CD14-positive monocyte (primary cell): ENCODE measurements around the gene USO1. TPM values are rescaled to one million over a fixed set of nuclear protein-coding genes. Genes with fewer than 3 reads are reported as not detected.

Experiments
- DNase-seq, 3 donors: peaks; one replicate each; pipeline ENCODE4 v3.0.0-alpha.2; 2011 to 2022
- H2AFZ ChIP-seq: 2 replicates; pipeline ENCODE4 v1.6.0; 2012; ENCODE audit warnings: mild to moderate bottlenecking, low read depth, low read length, inconsistent platforms; ENCODE audit not compliant: insufficient read depth, poor library complexity, severe bottlenecking
- H3K27ac ChIP-seq, 2 donors: 1 replicate in 1 of 2; 2 replicates in 1 of 2; pipeline ENCODE4 v1.5.1; 2012 to 2013; ENCODE audit warnings: low read length in 2 of 2, control low read depth in 1 of 2, inconsistent platforms in 1 of 2, low read depth in 1 of 2, mild to moderate bottlenecking in 1 of 2
- H3K27me3 ChIP-seq, 2 donors: one replicate each; pipeline versions ENCODE4 v1.6.0 to v1.6.1; 2011 to 2013; ENCODE audit warnings: low read length in 2 of 2; ENCODE audit not compliant: control insufficient read depth in 2 of 2, insufficient read depth in 2 of 2
- H3K36me3 ChIP-seq, 2 donors: replicated peaks in 1 of 2; 1 replicate in 1 of 2; 2 replicates in 1 of 2; pipeline versions ENCODE4 v1.5.1 to v1.6.1; 2012 to 2013; ENCODE audit warnings: low read length in 2 of 2, control low read depth in 1 of 2, inconsistent platforms in 1 of 2, mild to moderate bottlenecking in 1 of 2; ENCODE audit not compliant: insufficient read depth in 2 of 2, control insufficient read depth in 1 of 2
- H3K4me1 ChIP-seq, 2 donors: 1 replicate in 1 of 2; 2 replicates in 1 of 2; pipeline versions ENCODE4 v1.5.1 to v1.6.1; 2012 to 2013; ENCODE audit warnings: low read length in 2 of 2, control low read depth in 1 of 2, inconsistent platforms in 1 of 2, mild to moderate bottlenecking in 1 of 2, moderate library complexity in 1 of 2; ENCODE audit not compliant: insufficient read depth in 2 of 2, control insufficient read depth in 1 of 2
- H3K4me2 ChIP-seq: replicated peaks from 2 replicates; pipeline ENCODE3; 2012; ENCODE audit warnings: low read length, moderate library complexity, mild to moderate bottlenecking; ENCODE audit not compliant: poor library complexity, severe bottlenecking; ENCODE audit errors: extremely low read depth
- H3K4me3 ChIP-seq, 3 experiments: fragments of 200-600 bp in 1 of 3; sonication (generic) in 1 of 3; replicated peaks in 1 of 3; 1 replicate in 2 of 3; 2 replicates in 1 of 3; pipeline ENCODE4 v1.5.1; 2011 to 2013; ENCODE audit warnings: low read length in 3 of 3, mild to moderate bottlenecking in 3 of 3, control low read depth in 2 of 3, low read depth in 2 of 3, inconsistent platforms in 1 of 3, moderate library complexity in 1 of 3
- H3K79me2 ChIP-seq: 2 replicates; pipeline ENCODE4 v1.6.0; 2012; ENCODE audit warnings: mild to moderate bottlenecking, control low read depth, inconsistent platforms, low read length, moderate library complexity; ENCODE audit not compliant: insufficient read depth
- H3K9ac ChIP-seq: 2 replicates; pipeline ENCODE4 v1.6.0; 2017; ENCODE audit warnings: low read length, mild to moderate bottlenecking; ENCODE audit not compliant: insufficient read depth, poor library complexity, severe bottlenecking
- H3K9me3 ChIP-seq, 2 donors: replicated peaks in 1 of 2; 1 replicate in 1 of 2; 2 replicates in 1 of 2; pipeline versions ENCODE4 v1.5.1 to v1.6.1; 2012 to 2013; ENCODE audit warnings: low read length in 2 of 2, control low read depth in 1 of 2; ENCODE audit not compliant: control insufficient read depth in 1 of 2, insufficient read depth in 1 of 2
- H4K20me1 ChIP-seq: 2 replicates; pipeline ENCODE4 v1.6.0; 2012; ENCODE audit warnings: mild to moderate bottlenecking, low read length, control low read depth, moderate library complexity; ENCODE audit not compliant: insufficient read depth
- H3K27ac Mint-ChIP-seq, 7 donors: one replicate each; pipeline ENCODE4 v1.8.0; 2020; ENCODE audit warnings: mild to moderate bottlenecking in 7 of 7, mixed read lengths in 7 of 7, moderate library complexity in 6 of 7, inconsistent platforms in 2 of 7
- H3K27me3 Mint-ChIP-seq, 3 donors: one replicate each; pipeline ENCODE4 v1.8.0; 2021 to 2022; ENCODE audit warnings: low read depth in 3 of 3, mild to moderate bottlenecking in 3 of 3, mixed read lengths in 3 of 3, moderate library complexity in 3 of 3, inconsistent platforms in 1 of 3
- H3K36me3 Mint-ChIP-seq, 2 donors: one replicate each; pipeline ENCODE4 v1.8.0; 2020; ENCODE audit warnings: mixed read lengths in 2 of 2, inconsistent platforms in 1 of 2, mild to moderate bottlenecking in 1 of 2
- H3K4me1 Mint-ChIP-seq: one replicate; pipeline ENCODE4 v1.8.0; 2020; ENCODE audit warnings: mild to moderate bottlenecking, mixed read lengths
- H3K4me3 Mint-ChIP-seq, 2 donors: one replicate each; pipeline ENCODE4 v1.8.0; 2020; ENCODE audit warnings: mild to moderate bottlenecking in 2 of 2, mixed read lengths in 2 of 2, moderate library complexity in 1 of 2
- H3K9me3 Mint-ChIP-seq, 7 donors: one replicate each; pipeline ENCODE4 v1.8.0; 2020 to 2022; ENCODE audit warnings: mixed read lengths in 7 of 7, mild to moderate bottlenecking in 6 of 7, moderate library complexity in 6 of 7, inconsistent platforms in 2 of 7
- CTCF ChIP-seq: fragments of 200-600 bp; IDR thresholded peaks from one replicate; pipeline ENCODE4 v1.8.0; 2022; ENCODE audit warnings: antibody characterized with exemption, mild to moderate bottlenecking
- WGBS: methylation state at CpG from one replicate; pipeline ENCODE4 v1.1.5; 2013; ENCODE audit warnings: missing lambda C conversion rate; ENCODE audit not compliant: insufficient coverage; 5-methylcytosine and 5-hydroxymethylcytosine counted together
- intact Hi-C, 2 donors: fragments of 100-400 bp; cut with micrococcal nuclease; formaldehyde crosslinking; loops; one replicate each; pipeline versions ENCODE4 v1.15.0 to v1.15.1; 2023
- polyA plus RNA-seq, 3 donors: library from polyadenylated mRNA; depleted of rRNA in 1 of 3; unstranded in 2 of 3; stranded (reverse) in 1 of 3; fragments of 300-500 nt in 2 of 3; fragments of >200 nt in 1 of 3; fragmentation: Illumina TruSeq in 2 of 3; gene quantifications; 1 replicate in 2 of 3; 2 replicates in 1 of 3; pipeline ENCODE4 v1.2.3, GENCODE V29; 2012 to 2021

Gene USO1
- polyA plus RNA-seq, 3 donors: 15.4 to 26.9 (median 17.5) TPM

DNA sequence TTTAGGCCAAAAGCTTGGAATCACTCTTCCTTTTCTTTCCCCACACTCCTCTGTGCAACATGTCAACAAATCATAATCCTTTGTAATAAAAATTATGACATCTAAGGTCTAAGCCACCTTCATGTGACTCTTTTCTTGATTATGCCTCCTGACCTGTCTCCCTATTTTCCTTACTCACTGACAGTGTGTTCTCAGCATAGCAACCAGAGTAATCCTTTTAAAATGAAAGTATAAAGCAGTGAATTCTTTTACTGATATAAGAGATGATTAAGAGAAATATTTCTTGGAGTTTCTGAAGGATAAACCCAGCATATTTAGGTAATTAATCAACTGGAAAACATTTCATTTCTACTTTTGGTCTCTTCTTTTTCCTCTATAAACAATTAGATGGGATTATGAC, 44.7 kb downstream of the USO1 start:
- Histone ChIP-seq H3K27me3 (no peaks in the 10 kb centered on the region), H3K27ac (peak overlapping the region in 1 of 2 donors; percentile 50), H4K20me1 (no peaks in the 10 kb centered on the region), H2AFZ (no peak overlapping the region), H3K79me2 (no peaks in the 10 kb centered on the region), H3K4me1 (no peaks in the 10 kb centered on the region), H3K4me2 (no peak overlapping the region), H3K9me3 (no peaks in the 10 kb centered on the region), H3K9ac (no peak overlapping the region), H3K36me3 (peaks cover 47 to 91% of the 10 kb centered on the region in 2 donors), H3K4me3 (no peak overlapping the region)
- DNase-seq: no peak
- Mint-ChIP-seq H3K36me3 (peaks cover 54 to 75% of the 10 kb centered on the region in 2 donors), H3K4me1 (peaks cover 2% of the 10 kb centered on the region), H3K27me3 (no peaks in the 10 kb centered on the region), H3K27ac (peak overlapping the region in 3 of 7 donors; percentile 7 to 30 (median 7)), H3K9me3 (no peaks in the 10 kb centered on the region), H3K4me3 (no peak overlapping the region)
- TF ChIP-seq CTCF: no peak
- intact Hi-C loops: no loop called here

- Mint-ChIP-seq H3K4me3 (no peak overlapping the region), H3K9me3 (peaks cover 0 to 6% (median 1%) of the 10 kb centered on the region in 7 donors), H3K27ac (no peak overlapping the region), H3K27me3 (no peaks in the 10 kb centered on the region), H3K4me1 (peaks cover 2% of the 10 kb centered on the region), H3K36me3 (peaks cover 64 to 85% of the 10 kb centered on the region in 2 donors)
- H3K9me3 ChIP-seq: no peaks in the 10 kb centered on the region
- no peaks in the 10 kb centered on the region for H3K4me1 ChIP-seq
- H3K4me2 ChIP-seq: no peak overlapping the region
- no CpG with 5 or more reads among the region's 1 CpG for WGBS
- no peak overlapping the region for H2AFZ ChIP-seq
- H4K20me1 ChIP-seq: no peaks in the 10 kb centered on the region
- H3K4me3 ChIP-seq: no peak overlapping the region
- no peak overlapping the region for H3K9ac ChIP-seq
- H3K27me3 ChIP-seq: no peaks in the 10 kb centered on the region
- intact Hi-C loops: no loop called here
- no peak overlapping the region for H3K27ac ChIP-seq
- DNase-seq: no peak
- H3K36me3 ChIP-seq: peaks cover 63 to 95% of the 10 kb centered on the region in 2 donors
- no peak for TF ChIP-seq CTCF
- H3K79me2 ChIP-seq: no peaks in the 10 kb centered on the region
Measured at GRCh38 chr4:75771607-75772006, 47.2 kb downstream of the USO1 start.
